Stimulated activated CD4-positive, alpha-beta T cell treated with anti-CD3 and anti-CD28 coated beads, Interleukin-1b, Interleukin-23, amount 100 ng/mL, for 1 hour (primary cell): ENCODE measurements around the gene MAP3K2.
A peak's percentile ranks its signal among the peaks of the same experiment; 100 is the strongest.
"Not testable (repeated sequence)": the region's sequence is repeated elsewhere in the genome, so short reads cannot be mapped to it uniquely, and the experiment has no call there.

Experiments
- DNase-seq, 2 donors: peaks; one replicate each; pipeline ENCODE4 v3.0.0-alpha.2; 2020; ENCODE audit warnings: low read depth in 2 of 2

The MAP3K2 gene

GRCh38 chr2:127382831-127383230 is 4.9 kb downstream of the MAP3K2 start:
- DNase-seq = no peak

- DNase-seq = peak in 1 of 2 donors; percentile 32
Observed at GRCh38 chr2:127381762-127382161, 6.0 kb downstream of the MAP3K2 start.

GRCh38 chr2:127379712-127380355 is 7.9 kb downstream of the MAP3K2 start:
- DNase-seq = no peak

GRCh38 chr2:127378720-127379119 is 9.1 kb downstream of the MAP3K2 start:
- no peak for DNase-seq

GRCh38 chr2:127377262-127377661 is 10.5 kb downstream of the MAP3K2 start:
- no peak for DNase-seq

- DNase-seq = no peak
Observed at GRCh38 chr2:127376257-127376656, 11.5 kb downstream of the MAP3K2 start.

GRCh38 chr2:127373362-127374083 is 14.3 kb downstream of the MAP3K2 start:
- DNase-seq = no peak

GRCh38 chr2:127371037-127371436 is 16.7 kb downstream of the MAP3K2 start:
- no peak for DNase-seq

GRCh38 chr2:127370010-127370409 is 17.8 kb downstream of the MAP3K2 start:
- no peak for DNase-seq

GRCh38 chr2:127365211-127365643 is 22.5 kb downstream of the MAP3K2 start:
- DNase-seq = no peak

GRCh38 chr2:127362971-127363370 is 24.8 kb downstream of the MAP3K2 start:
- DNase-seq = no peak

- no peak for DNase-seq
Observed at GRCh38 chr2:127361929-127362885, 25.6 kb downstream of the MAP3K2 start.

- no peak for DNase-seq
Observed at GRCh38 chr2:127360242-127360641, 27.5 kb downstream of the MAP3K2 start.

- no peak for DNase-seq
Observed at GRCh38 chr2:127359520-127359919, 28.3 kb downstream of the MAP3K2 start.

GRCh38 chr2:127358971-127359370 is 28.8 kb downstream of the MAP3K2 start:
- DNase-seq = no peak

GRCh38 chr2:127358044-127358443 is 29.7 kb downstream of the MAP3K2 start:
- DNase-seq = no peak

- DNase-seq = no peak
Observed at GRCh38 chr2:127357591-127357990, 30.2 kb downstream of the MAP3K2 start.

GRCh38 chr2:127356531-127356930 is 31.2 kb downstream of the MAP3K2 start:
- DNase-seq = no peak

GRCh38 chr2:127355407-127356008 is 32.3 kb downstream of the MAP3K2 start:
- DNase-seq = no peak

- not testable (repeated sequence) for DNase-seq
Observed at GRCh38 chr2:127353873-127354676, 33.7 kb downstream of the MAP3K2 start.

GRCh38 chr2:127353223-127353622 is 34.6 kb downstream of the MAP3K2 start:
- not testable (repeated sequence) for DNase-seq
